GM21717 (cell line): ENCODE measurements around the gene KRTAP10-11.
"Not testable (repeated sequence)": the region's sequence is repeated elsewhere in the genome, so short reads cannot be mapped to it uniquely, and the experiment has no call there.

Experiments used
- ATAC-seq: cut with Tn5 transposase; IDR thresholded peaks from one replicate; pipeline ENCODE4 v1.9.1; 2021; ENCODE audit warnings: mild to moderate bottlenecking, moderate library complexity; ENCODE audit not compliant: unreplicated experiment

KRTAP10-11 gene

GRCh38 chr21:44638506-44639330, 7.5 kb upstream of the KRTAP10-11 start:
- ATAC-seq = not testable (repeated sequence)

GRCh38 chr21:44639331-44639655, 6.9 kb upstream of the KRTAP10-11 start:
- ATAC-seq = no peak

- no peak for ATAC-seq
Observed at GRCh38 chr21:44640761-44641160, 5.5 kb upstream of the KRTAP10-11 start.

- no peak for ATAC-seq
Observed at GRCh38 chr21:44643741-44644310, 2.4 kb upstream of the KRTAP10-11 start.

- no peak for ATAC-seq
Observed at GRCh38 chr21:44644878-44645277, 1.3 kb upstream of the KRTAP10-11 start.

GRCh38 chr21:44647222-44647552, 973 bp downstream of the KRTAP10-11 start:
- ATAC-seq = no peak

GRCh38 chr21:44648557-44649311, 2.5 kb downstream of the KRTAP10-11 start:
- no peak for ATAC-seq

GRCh38 chr21:44649521-44650100, 3.4 kb downstream of the KRTAP10-11 start:
- no peak for ATAC-seq

- no peak for ATAC-seq
Observed at GRCh38 chr21:44650265-44650972, 4.2 kb downstream of the KRTAP10-11 start.

- no peak for ATAC-seq
Observed at GRCh38 chr21:44650973-44651675, 4.9 kb downstream of the KRTAP10-11 start.

GRCh38 chr21:44653123-44653522, 6.9 kb downstream of the KRTAP10-11 start:
- no peak for ATAC-seq

- ATAC-seq = no peak
Observed at GRCh38 chr21:44653656-44654575, 7.7 kb downstream of the KRTAP10-11 start.

- no peak for ATAC-seq
Observed at GRCh38 chr21:44654576-44655175, 8.5 kb downstream of the KRTAP10-11 start, which contains the start of gene KRTAP12-4. KRTAP12-4 (minus strand) TSS chr21:44654659; CDS start chr21:44654614, 45 bp downstream.

- ATAC-seq = no peak
Observed at GRCh38 chr21:44656868-44657267, 10.7 kb downstream of the KRTAP10-11 start.

GRCh38 chr21:44657635-44658540, 11.7 kb downstream of the KRTAP10-11 start, which contains the start of gene KRTAP12-3:
KRTAP12-3 (plus strand) TSS chr21:44657932; CDS start chr21:44657980, 48 bp downstream.
- no peak for ATAC-seq

- no peak for ATAC-seq
Observed at GRCh38 chr21:44658541-44658910, 12.3 kb downstream of the KRTAP10-11 start.

- no peak for ATAC-seq
Observed at GRCh38 chr21:44658913-44659595, 12.8 kb downstream of the KRTAP10-11 start.
